ENCODE data around the gene LIN28A. TPM values are rescaled to one million over a fixed set of nuclear protein-coding genes. Genes with fewer than 3 reads are reported as not detected.

LIN28A gene
- total and polyA plus RNA-seq, 2 experiments from 2014 or later: 604 to 1,571 TPM

DNA sequence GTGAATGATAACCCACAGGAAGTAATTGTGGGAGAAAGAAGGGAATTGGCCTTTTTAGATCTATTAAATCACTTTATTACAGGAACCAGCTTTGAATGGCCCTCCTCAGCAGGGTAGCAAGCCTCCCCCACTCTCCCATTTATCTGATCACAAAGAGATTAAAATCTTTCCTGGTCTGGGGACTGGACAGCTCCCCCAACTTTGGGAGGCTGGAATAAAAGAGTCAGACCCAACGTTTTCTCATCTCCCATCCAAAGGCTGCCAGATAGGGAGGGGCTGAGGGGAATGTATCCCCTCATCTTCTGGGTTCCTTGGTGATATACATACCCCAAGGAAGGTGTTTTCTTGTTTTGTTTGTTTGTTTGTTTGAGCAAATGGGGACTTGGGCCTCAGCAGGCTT lies 2.4 kb downstream of the LIN28A start:
- no peak for DNase-seq (ENCODE audit: low spot score)
- Mint-ChIP-seq H3K9me3 (peaks cover 4% of the 10 kb centered on the region; the same call in 1 of the 3 replicates), H3K36me3 (ENCODE audit: low read depth) (peaks cover 72% of the 10 kb centered on the region), H3K4me3 (peak overlapping the region; percentile 99), H3K4me1 (peaks cover 63% of the 10 kb centered on the region), H3K27me3 (ENCODE audit: insufficient read depth, low read depth, poor library complexity) (peaks cover 50% of the 10 kb centered on the region), H3K27ac (peak overlapping the region; percentile 97)
- peaks cover 36% of the 10 kb centered on the region for H4K20me1 ChIP-seq (replicated peaks; ENCODE audit: insufficient read depth)
- H3K36me3 ChIP-seq (ENCODE audit: insufficient read depth): peaks cover 29% of the 10 kb centered on the region; the same call in 1 of the 2 replicates
- H3K4me3 ChIP-seq: peak overlapping the region; percentile 96
- ATAC-seq: no peak
- no peaks in the 10 kb centered on the region for H3K27me3 ChIP-seq (ENCODE audit: insufficient read depth)
- peak overlapping the region; percentile 84 for H3K4me2 ChIP-seq
- peaks cover 68% of the 10 kb centered on the region for H3K79me2 ChIP-seq (replicated peaks; ENCODE audit: insufficient read depth)
- no peak overlapping the region for H2AFZ ChIP-seq
- no peak for TF ChIP-seq STAT1 (IDR thresholded peaks at IDR 0.05; ENCODE audit: unreplicated experiment)
- no peak for TF ChIP-seq ZNF114 (CRISPR knock-in tag; IDR thresholded peaks at IDR 0.05)
- TF ChIP-seq CREB1 (CRISPR knock-in tag; IDR thresholded peaks at IDR 0.05; ENCODE audit: low read depth): no peak
- TF ChIP-seq, protein P1, sequence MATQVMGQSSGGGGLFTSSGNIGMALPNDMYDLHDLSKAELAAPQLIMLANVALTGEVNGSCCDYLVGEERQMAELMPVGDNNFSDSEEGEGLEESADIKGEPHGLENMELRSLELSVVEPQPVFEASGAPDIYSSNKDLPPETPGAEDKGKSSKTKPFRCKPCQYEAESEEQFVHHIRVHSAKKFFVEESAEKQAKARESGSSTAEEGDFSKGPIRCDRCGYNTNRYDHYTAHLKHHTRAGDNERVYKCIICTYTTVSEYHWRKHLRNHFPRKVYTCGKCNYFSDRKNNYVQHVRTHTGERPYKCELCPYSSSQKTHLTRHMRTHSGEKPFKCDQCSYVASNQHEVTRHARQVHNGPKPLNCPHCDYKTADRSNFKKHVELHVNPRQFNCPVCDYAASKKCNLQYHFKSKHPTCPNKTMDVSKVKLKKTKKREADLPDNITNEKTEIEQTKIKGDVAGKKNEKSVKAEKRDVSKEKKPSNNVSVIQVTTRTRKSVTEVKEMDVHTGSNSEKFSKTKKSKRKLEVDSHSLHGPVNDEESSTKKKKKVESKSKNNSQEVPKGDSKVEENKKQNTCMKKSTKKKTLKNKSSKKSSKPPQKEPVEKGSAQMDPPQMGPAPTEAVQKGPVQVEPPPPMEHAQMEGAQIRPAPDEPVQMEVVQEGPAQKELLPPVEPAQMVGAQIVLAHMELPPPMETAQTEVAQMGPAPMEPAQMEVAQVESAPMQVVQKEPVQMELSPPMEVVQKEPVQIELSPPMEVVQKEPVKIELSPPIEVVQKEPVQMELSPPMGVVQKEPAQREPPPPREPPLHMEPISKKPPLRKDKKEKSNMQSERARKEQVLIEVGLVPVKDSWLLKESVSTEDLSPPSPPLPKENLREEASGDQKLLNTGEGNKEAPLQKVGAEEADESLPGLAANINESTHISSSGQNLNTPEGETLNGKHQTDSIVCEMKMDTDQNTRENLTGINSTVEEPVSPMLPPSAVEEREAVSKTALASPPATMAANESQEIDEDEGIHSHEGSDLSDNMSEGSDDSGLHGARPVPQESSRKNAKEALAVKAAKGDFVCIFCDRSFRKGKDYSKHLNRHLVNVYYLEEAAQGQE (IDR thresholded peaks at IDR 0.05; ENCODE audit: unreplicated experiment): no peak
- no peak for TF ChIP-seq EZH2phosphoT487 (IDR thresholded peaks at IDR 0.05; ENCODE audit: unreplicated experiment)
- TF ChIP-seq, protein P2, sequence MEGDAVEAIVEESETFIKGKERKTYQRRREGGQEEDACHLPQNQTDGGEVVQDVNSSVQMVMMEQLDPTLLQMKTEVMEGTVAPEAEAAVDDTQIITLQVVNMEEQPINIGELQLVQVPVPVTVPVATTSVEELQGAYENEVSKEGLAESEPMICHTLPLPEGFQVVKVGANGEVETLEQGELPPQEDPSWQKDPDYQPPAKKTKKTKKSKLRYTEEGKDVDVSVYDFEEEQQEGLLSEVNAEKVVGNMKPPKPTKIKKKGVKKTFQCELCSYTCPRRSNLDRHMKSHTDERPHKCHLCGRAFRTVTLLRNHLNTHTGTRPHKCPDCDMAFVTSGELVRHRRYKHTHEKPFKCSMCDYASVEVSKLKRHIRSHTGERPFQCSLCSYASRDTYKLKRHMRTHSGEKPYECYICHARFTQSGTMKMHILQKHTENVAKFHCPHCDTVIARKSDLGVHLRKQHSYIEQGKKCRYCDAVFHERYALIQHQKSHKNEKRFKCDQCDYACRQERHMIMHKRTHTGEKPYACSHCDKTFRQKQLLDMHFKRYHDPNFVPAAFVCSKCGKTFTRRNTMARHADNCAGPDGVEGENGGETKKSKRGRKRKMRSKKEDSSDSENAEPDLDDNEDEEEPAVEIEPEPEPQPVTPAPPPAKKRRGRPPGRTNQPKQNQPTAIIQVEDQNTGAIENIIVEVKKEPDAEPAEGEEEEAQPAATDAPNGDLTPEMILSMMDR (conservative IDR thresholded peaks at IDR 0.05; ENCODE audit: low read depth in 2 of 2): no peak
- TF ChIP-seq JUNB (IDR thresholded peaks at IDR 0.05; ENCODE audit: unreplicated experiment): no peak
- TF ChIP-seq NANOG (IDR thresholded peaks at IDR 0.05; ENCODE audit: borderline replicate concordance): no peak
- no peak for TF ChIP-seq ZNF331 (CRISPR knock-in tag; IDR thresholded peaks at IDR 0.05; ENCODE audit: low read depth)
- TF ChIP-seq, protein P3, sequence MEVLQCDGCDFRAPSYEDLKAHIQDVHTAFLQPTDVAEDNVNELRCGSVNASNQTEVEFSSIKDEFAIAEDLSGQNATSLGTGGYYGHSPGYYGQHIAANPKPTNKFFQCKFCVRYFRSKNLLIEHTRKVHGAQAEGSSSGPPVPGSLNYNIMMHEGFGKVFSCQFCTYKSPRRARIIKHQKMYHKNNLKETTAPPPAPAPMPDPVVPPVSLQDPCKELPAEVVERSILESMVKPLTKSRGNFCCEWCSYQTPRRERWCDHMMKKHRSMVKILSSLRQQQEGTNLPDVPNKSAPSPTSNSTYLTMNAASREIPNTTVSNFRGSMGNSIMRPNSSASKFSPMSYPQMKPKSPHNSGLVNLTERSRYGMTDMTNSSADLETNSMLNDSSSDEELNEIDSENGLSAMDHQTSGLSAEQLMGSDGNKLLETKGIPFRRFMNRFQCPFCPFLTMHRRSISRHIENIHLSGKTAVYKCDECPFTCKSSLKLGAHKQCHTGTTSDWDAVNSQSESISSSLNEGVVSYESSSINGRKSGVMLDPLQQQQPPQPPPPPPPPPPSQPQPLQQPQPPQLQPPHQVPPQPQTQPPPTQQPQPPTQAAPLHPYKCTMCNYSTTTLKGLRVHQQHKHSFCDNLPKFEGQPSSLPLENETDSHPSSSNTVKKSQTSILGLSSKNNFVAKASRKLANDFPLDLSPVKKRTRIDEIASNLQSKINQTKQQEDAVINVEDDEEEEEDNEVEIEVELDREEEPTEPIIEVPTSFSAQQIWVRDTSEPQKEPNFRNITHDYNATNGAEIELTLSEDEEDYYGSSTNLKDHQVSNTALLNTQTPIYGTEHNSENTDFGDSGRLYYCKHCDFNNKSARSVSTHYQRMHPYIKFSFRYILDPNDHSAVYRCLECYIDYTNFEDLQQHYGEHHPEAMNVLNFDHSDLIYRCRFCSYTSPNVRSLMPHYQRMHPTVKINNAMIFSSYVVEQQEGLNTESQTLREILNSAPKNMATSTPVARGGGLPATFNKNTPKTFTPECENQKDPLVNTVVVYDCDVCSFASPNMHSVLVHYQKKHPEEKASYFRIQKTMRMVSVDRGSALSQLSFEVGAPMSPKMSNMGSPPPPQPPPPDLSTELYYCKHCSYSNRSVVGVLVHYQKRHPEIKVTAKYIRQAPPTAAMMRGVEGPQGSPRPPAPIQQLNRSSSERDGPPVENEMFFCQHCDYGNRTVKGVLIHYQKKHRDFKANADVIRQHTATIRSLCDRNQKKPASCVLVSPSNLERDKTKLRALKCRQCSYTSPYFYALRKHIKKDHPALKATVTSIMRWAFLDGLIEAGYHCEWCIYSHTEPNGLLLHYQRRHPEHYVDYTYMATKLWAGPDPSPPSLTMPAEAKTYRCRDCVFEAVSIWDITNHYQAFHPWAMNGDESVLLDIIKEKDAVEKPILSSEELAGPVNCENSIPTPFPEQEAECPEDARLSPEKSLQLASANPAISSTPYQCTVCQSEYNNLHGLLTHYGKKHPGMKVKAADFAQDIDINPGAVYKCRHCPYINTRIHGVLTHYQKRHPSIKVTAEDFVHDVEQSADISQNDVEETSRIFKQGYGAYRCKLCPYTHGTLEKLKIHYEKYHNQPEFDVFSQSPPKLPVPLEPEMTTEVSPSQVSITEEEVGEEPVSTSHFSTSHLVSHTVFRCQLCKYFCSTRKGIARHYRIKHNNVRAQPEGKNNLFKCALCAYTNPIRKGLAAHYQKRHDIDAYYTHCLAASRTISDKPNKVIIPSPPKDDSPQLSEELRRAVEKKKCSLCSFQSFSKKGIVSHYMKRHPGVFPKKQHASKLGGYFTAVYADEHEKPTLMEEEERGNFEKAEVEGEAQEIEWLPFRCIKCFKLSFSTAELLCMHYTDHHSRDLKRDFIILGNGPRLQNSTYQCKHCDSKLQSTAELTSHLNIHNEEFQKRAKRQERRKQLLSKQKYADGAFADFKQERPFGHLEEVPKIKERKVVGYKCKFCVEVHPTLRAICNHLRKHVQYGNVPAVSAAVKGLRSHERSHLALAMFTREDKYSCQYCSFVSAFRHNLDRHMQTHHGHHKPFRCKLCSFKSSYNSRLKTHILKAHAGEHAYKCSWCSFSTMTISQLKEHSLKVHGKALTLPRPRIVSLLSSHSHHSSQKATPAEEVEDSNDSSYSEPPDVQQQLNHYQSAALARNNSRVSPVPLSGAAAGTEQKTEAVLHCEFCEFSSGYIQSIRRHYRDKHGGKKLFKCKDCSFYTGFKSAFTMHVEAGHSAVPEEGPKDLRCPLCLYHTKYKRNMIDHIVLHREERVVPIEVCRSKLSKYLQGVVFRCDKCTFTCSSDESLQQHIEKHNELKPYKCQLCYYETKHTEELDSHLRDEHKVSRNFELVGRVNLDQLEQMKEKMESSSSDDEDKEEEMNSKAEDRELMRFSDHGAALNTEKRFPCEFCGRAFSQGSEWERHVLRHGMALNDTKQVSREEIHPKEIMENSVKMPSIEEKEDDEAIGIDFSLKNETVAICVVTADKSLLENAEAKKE (CRISPR knock-in tag; IDR thresholded peaks at IDR 0.05): no peak
- no peak for TF ChIP-seq POLR2AphosphoS5 (IDR thresholded peaks at IDR 0.05; ENCODE audit: low read depth)
- TF ChIP-seq EZH2 (IDR thresholded peaks at IDR 0.05; ENCODE audit: low read depth, unreplicated experiment): no peak
- TF ChIP-seq, protein P4, sequence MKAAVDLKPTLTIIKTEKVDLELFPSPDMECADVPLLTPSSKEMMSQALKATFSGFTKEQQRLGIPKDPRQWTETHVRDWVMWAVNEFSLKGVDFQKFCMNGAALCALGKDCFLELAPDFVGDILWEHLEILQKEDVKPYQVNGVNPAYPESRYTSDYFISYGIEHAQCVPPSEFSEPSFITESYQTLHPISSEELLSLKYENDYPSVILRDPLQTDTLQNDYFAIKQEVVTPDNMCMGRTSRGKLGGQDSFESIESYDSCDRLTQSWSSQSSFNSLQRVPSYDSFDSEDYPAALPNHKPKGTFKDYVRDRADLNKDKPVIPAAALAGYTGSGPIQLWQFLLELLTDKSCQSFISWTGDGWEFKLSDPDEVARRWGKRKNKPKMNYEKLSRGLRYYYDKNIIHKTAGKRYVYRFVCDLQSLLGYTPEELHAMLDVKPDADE (IDR thresholded peaks at IDR 0.05): no peak
- H3F3A ChIP-seq (replicated peaks; ENCODE audit: low read depth): peaks cover 63% of the 10 kb centered on the region
- peaks cover 59% of the 10 kb centered on the region for H3K4me1 ChIP-seq (ENCODE audit: insufficient read depth)
- H3K9me2 ChIP-seq (ENCODE audit: insufficient read depth): no peaks in the 10 kb centered on the region
- peak overlapping the region; percentile 100 for H3K27ac ChIP-seq (ENCODE audit: low read depth)

All from GM23338 (cell line).